T-cell (primary cell): ENCODE data around the gene RAP1GDS1. TPM values are rescaled to one million over a fixed set of nuclear protein-coding genes. Genes with fewer than 3 reads are reported as not detected.

Source experiments
- ATAC-seq, 4 experiments: fragments of 200-7000 bp in 3 of 4; fragments of 150-1000 bp in 1 of 4; cut with Tn5 transposase; replicated peaks in 1 of 4; 1 replicate in 3 of 4; 2 replicates in 1 of 4; pipeline ENCODE4 v1.10.0; 2021; ENCODE audit warnings: moderate library complexity in 3 of 4, mild to moderate bottlenecking in 2 of 4, moderate number of reproducible peaks in 1 of 4
- CTCF ChIA-PET, 2 donors: fragments of 300-600 bp; sonication (Branson Sonifier 250); formaldehyde crosslinking; loops; one replicate each; lab custom pipeline; 2022; ENCODE audit warnings: antibody characterized with exemption in 2 of 2; lab: Charles Lee
- POLR2A ChIA-PET, 2 donors: fragments of 300-600 bp; sonication (Branson Sonifier 250); formaldehyde crosslinking; loops; one replicate each; lab custom pipeline; 2022; ENCODE audit warnings: antibody characterized with exemption in 2 of 2; lab: Charles Lee
- DNase-seq, 35 experiments: peaks; one replicate each; pipeline versions ENCODE4 v3.0.0 to v3.0.0-alpha.2; 2013 to 2023
- H3K27ac ChIP-seq: one replicate; pipeline ENCODE4 v1.5.1; 2013; ENCODE audit warnings: low read length
- H3K27me3 ChIP-seq, 2 experiments: replicated peaks in 1 of 2; 1 replicate in 1 of 2; 2 replicates in 1 of 2; pipeline versions ENCODE4 v1.6.1 to v1.7.0; 2013; ENCODE audit warnings: low read length in 1 of 2, mixed read lengths in 1 of 2; ENCODE audit not compliant: control insufficient read depth in 2 of 2, insufficient read depth in 2 of 2; ENCODE audit errors: extremely low read depth in 1 of 2
- H3K36me3 ChIP-seq, 2 donors: 1 replicate in 1 of 2; 2 replicates in 1 of 2; pipeline versions ENCODE4 v1.6.1 to v1.7.0; 2013; ENCODE audit warnings: low read length in 1 of 2; ENCODE audit not compliant: control insufficient read depth in 2 of 2, insufficient read depth in 1 of 2; ENCODE audit errors: extremely low read depth in 1 of 2
- H3K4me1 ChIP-seq, 2 experiments: 1 replicate in 1 of 2; 2 replicates in 1 of 2; pipeline versions ENCODE4 v1.6.1 to v1.7.0; 2013; ENCODE audit warnings: low read length in 2 of 2, mixed read lengths in 1 of 2; ENCODE audit not compliant: insufficient read depth in 2 of 2, control insufficient read depth in 1 of 2; ENCODE audit errors: extremely low read depth in 1 of 2
- H3K4me3 ChIP-seq, 2 donors: 1 replicate in 1 of 2; 2 replicates in 1 of 2; pipeline versions ENCODE4 v1.5.1 to v1.7.0; 2013; ENCODE audit warnings: mild to moderate bottlenecking in 2 of 2, low read length in 1 of 2, moderate library complexity in 1 of 2; ENCODE audit not compliant: control insufficient read depth in 1 of 2; ENCODE audit errors: extremely low read depth in 1 of 2
- H3K9me3 ChIP-seq: 2 replicates; pipeline ENCODE4 v1.7.0; 2013
- H3K27ac Mint-ChIP-seq, 2 donors: one replicate each; pipeline ENCODE4 v1.8.0; 2020 to 2021; ENCODE audit warnings: mild to moderate bottlenecking in 2 of 2, mixed read lengths in 2 of 2
- H3K27me3 Mint-ChIP-seq, 2 donors: one replicate each; pipeline ENCODE4 v1.8.0; 2021 to 2022; ENCODE audit warnings: mixed read lengths in 2 of 2
- H3K36me3 Mint-ChIP-seq: one replicate; pipeline ENCODE4 v1.8.0; 2021; ENCODE audit warnings: mixed read lengths
- H3K4me1 Mint-ChIP-seq, 3 donors: one replicate each; pipeline ENCODE4 v1.8.0; 2020 to 2022; ENCODE audit warnings: mixed read lengths in 3 of 3, mild to moderate bottlenecking in 1 of 3
- H3K4me3 Mint-ChIP-seq, 3 donors: one replicate each; pipeline ENCODE4 v1.8.0; 2020 to 2022; ENCODE audit warnings: mild to moderate bottlenecking in 3 of 3, mixed read lengths in 3 of 3, moderate library complexity in 3 of 3
- H3K9me3 Mint-ChIP-seq, 3 donors: one replicate each; pipeline ENCODE4 v1.8.0; 2020 to 2022; ENCODE audit warnings: mixed read lengths in 3 of 3
- WGBS: methylation state at CpG from one replicate; pipeline ENCODE4 v1.1.5; 2013; ENCODE audit warnings: missing lambda C conversion rate; ENCODE audit not compliant: insufficient coverage; 5-methylcytosine and 5-hydroxymethylcytosine counted together
- total RNA-seq, 35 experiments: library from RNA in 6 of 35; stranded (reverse) in 6 of 35; fragments of 120-200 nt in 1 of 35; gene quantifications; one replicate each; pipeline versions ENCODE4 v1.2.1 to v1.2.4 and lab custom pipeline; 2013 to 2026

Gene RAP1GDS1
- total RNA-seq, 5 donors from 2014 or later (not counting 1 experiment from before 2014, with no cell fraction given): 37.6 to 43.8 (median 39.7) TPM

DNA sequence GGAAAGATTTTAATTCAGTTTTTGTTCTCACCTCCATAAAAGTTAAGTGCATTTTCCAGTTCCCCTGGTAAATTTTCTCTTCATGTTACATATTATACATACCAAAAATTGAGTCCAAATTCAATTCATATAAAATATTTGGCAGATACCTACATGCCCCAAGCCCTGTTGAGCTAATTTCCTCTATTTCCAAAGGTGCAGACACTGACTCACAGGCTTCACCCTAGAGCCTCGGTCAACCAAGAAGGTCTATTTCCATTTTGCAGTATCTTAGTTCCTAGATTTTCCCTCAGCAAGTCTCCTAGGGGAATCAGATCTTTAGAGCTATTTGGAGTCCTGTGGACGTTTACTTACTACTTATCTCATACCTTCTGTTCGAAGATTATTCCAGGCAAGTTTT, 222.8 kb downstream of the RAP1GDS1 start:
- H3K4me1 Mint-ChIP-seq: peaks cover 52% of the 10 kb centered on the region in 3 donors
- DNase-seq (no peak), ATAC-seq (no peak)
- no peak overlapping the region for H3K4me3 ChIP-seq
- ChIA-PET CTCF (interaction anchor here in 1 of 2 donors (0.6 kb wide), 1 partner anchor 461 kb away, joined by 7 read pairs; no protein-coding TSS in a partner anchor), POLR2A (no interaction called here)
- H3K9me3 ChIP-seq: no peaks in the 10 kb centered on the region
- H3K9me3 Mint-ChIP-seq: no peaks in the 10 kb centered on the region
- peak overlapping the region in 1 of 2 donors; percentile 41 for H3K27ac Mint-ChIP-seq
- H3K27me3 Mint-ChIP-seq: no peaks in the 10 kb centered on the region
- H3K4me3 Mint-ChIP-seq: no peak overlapping the region
- peaks cover 37% of the 10 kb centered on the region for H3K36me3 Mint-ChIP-seq
- H3K36me3 ChIP-seq: peaks cover 0 to 3% of the 10 kb centered on the region in 2 donors
- H3K27me3 ChIP-seq: no peaks in the 10 kb centered on the region
- 60% methylated on average over 1 of the region's 3 CpGs for WGBS
- H3K27ac ChIP-seq: no peak overlapping the region
- peaks cover 0 to 9% of the 10 kb centered on the region in 2 experiments for H3K4me1 ChIP-seq

DNA sequence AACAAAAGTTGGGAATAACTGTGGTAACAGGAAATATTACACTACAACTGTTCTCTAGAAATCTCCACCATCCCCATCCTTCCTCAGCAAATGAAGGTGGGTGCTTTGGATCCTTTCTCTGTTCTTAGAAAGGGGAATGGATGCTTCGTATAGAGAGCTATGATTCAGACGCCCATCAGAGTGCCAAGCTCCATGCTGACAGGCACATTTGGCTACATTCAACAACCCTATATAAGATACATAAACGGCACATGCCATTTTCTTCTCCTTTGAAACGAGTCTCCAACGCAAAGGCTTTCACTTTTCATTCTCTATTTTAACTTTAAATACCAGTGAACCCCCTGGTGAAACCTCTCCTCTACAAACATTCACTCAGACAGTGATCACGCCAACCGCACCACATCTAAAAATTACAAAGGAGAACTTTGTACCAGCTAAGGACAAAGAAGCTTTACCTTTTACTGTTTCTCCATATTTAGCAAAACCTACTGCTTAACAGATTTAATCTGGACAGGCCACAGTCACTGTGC, 224.7 kb downstream of the RAP1GDS1 start:
- Mint-ChIP-seq H3K27me3 (no peaks in the 10 kb centered on the region), H3K27ac (peak overlapping the region in 1 of 2 donors; percentile 2), H3K9me3 (no peaks in the 10 kb centered on the region), H3K4me3 (no peak overlapping the region), H3K36me3 (peaks cover 39% of the 10 kb centered on the region), H3K4me1 (peaks cover 52 to 55% (median 53%) of the 10 kb centered on the region in 3 donors)
- peaks cover 0 to 3% of the 10 kb centered on the region in 2 donors for H3K36me3 ChIP-seq
- H3K27ac ChIP-seq: no peak overlapping the region
- no peak for ATAC-seq
- POLR2A ChIA-PET: no interaction called here
- 27% methylated on average over 5 of the region's 7 CpGs for WGBS
- no peak overlapping the region for H3K4me3 ChIP-seq
- no peak for DNase-seq
- no peaks in the 10 kb centered on the region for H3K27me3 ChIP-seq
- H3K4me1 ChIP-seq: peaks cover 0 to 9% of the 10 kb centered on the region in 2 experiments
- CTCF ChIA-PET: interaction anchor here (0.7 to 0.8 kb wide), 2 partner anchors 18 to 624 kb away, joined by 3 to 4 read pairs; no protein-coding TSS in a partner anchor
- no peaks in the 10 kb centered on the region for H3K9me3 ChIP-seq

DNA sequence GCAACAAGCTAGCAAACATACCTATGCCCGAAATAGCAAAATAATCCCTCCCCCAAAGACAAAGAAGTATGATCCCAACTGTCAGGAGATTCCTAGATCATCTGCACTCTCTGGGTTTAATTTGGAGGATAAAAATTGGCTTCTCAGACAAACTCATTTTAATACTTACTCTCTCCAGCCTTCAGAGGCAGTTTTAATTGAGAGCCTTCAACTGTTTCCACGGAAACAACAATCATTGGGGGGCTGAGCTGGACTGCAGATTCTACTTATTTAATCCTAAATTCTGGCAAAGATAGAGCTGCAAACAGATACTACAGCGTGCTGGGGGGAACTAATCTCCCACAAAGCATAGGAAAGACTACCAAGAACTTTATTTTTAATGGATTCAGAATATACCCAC, 229.1 kb downstream of the RAP1GDS1 start:
- no peaks in the 10 kb centered on the region for H3K27me3 ChIP-seq
- ChIA-PET CTCF (interaction anchor here in 1 of 2 donors (0.7 kb wide), 1 partner anchor 566 kb away, joined by 3 read pairs; no protein-coding TSS in a partner anchor), POLR2A (no interaction called here)
- Mint-ChIP-seq H3K4me3 (no peak overlapping the region), H3K27me3 (no peaks in the 10 kb centered on the region), H3K36me3 (peaks cover 28% of the 10 kb centered on the region), H3K9me3 (no peaks in the 10 kb centered on the region), H3K4me1 (peaks cover 27 to 34% (median 34%) of the 10 kb centered on the region in 3 donors), H3K27ac (no peak overlapping the region)
- ATAC-seq (no peak), DNase-seq (no peak)
- no peaks in the 10 kb centered on the region for H3K36me3 ChIP-seq
- H3K27ac ChIP-seq: no peak overlapping the region
- H3K4me3 ChIP-seq: no peak overlapping the region
- no CpG with 5 or more reads among the region's 3 CpGs for WGBS
- no peaks in the 10 kb centered on the region for H3K9me3 ChIP-seq
- H3K4me1 ChIP-seq: no peaks in the 10 kb centered on the region

DNA sequence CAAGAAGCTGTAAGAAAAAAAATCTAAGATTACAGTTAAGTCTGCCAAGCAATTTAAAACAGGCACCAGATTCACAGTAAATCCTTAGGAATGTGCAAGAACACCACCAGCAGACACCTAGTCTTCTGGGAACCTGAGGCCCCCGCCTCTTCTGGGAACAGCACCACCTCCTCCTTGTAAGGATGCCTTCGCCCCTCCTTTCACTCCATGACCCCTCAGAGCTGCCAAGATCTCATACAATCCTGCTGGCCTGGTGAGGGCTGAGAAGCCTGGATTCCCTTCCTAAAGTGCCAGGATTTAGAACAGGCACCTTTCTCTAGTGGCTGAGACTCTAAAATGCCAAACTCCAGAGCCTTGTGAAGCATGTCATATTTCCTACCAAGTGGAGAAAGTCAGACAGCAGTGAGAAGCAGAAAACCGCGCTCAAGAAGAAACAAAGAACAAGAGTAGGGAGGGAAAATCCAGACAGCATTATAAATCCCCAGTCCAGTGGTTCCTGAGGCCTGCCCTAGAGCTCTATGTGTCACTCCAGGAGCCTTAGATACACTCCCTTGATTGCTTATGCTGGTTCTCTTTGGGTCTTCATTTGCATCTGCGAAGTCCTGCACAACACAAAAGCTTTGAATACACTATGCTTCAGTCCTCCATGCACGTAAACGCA, 230.8 kb downstream of the RAP1GDS1 start:
- H3K4me3 Mint-ChIP-seq: no peak overlapping the region
- H3K27me3 Mint-ChIP-seq: no peaks in the 10 kb centered on the region
- DNase-seq (no peak), ATAC-seq (no peak)
- peaks cover 14 to 21% (median 20%) of the 10 kb centered on the region in 3 donors for H3K4me1 Mint-ChIP-seq
- peaks cover 29% of the 10 kb centered on the region for H3K36me3 Mint-ChIP-seq
- H3K27me3 ChIP-seq: no peaks in the 10 kb centered on the region
- no peaks in the 10 kb centered on the region for H3K4me1 ChIP-seq
- H3K27ac Mint-ChIP-seq: no peak overlapping the region
- H3K9me3 Mint-ChIP-seq: no peaks in the 10 kb centered on the region
- no peaks in the 10 kb centered on the region for H3K9me3 ChIP-seq
- H3K4me3 ChIP-seq: no peak overlapping the region
- no peaks in the 10 kb centered on the region for H3K36me3 ChIP-seq
- H3K27ac ChIP-seq: no peak overlapping the region
- ChIA-PET POLR2A (interaction anchor here in 1 of 2 donors (0.6 kb wide), 1 partner anchor 348 kb away, joined by 3 read pairs; no protein-coding TSS in a partner anchor), CTCF (no interaction called here)
- WGBS: 90% methylated on average over 2 of the region's 7 CpGs

DNA sequence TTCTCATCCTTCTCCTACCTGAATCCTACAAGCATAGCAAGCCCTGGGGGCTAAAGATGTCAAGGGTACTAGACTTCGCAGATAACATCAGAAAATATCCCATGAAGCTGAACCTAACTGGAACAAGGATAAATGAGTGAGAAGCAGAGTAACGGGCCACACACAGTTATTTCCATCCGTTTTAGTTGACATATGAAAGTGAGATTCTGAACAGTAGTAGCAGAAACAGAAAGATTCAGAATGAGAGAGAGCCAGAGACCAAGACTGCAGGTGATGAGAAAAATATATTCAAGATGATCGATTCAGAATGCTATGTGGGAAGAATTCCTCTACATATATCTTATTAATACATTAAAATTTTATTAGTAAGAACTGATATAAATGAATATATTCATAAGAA, 232.1 kb downstream of the RAP1GDS1 start:
- H3K27me3 Mint-ChIP-seq: no peaks in the 10 kb centered on the region
- Histone ChIP-seq H3K27me3 (no peaks in the 10 kb centered on the region), H3K36me3 (no peaks in the 10 kb centered on the region), H3K4me3 (no peak overlapping the region), H3K4me1 (no peaks in the 10 kb centered on the region), H3K9me3 (no peaks in the 10 kb centered on the region), H3K27ac (no peak overlapping the region)
- no peak for DNase-seq
- H3K27ac Mint-ChIP-seq: no peak overlapping the region
- no peak for ATAC-seq
- peaks cover 32% of the 10 kb centered on the region for H3K36me3 Mint-ChIP-seq
- ChIA-PET POLR2A (no interaction called here), CTCF (no interaction called here)
- H3K9me3 Mint-ChIP-seq: no peaks in the 10 kb centered on the region
- H3K4me3 Mint-ChIP-seq: no peak overlapping the region
- WGBS: no CpG with 5 or more reads among the region's 4 CpGs
- H3K4me1 Mint-ChIP-seq: peaks cover 7 to 15% (median 13%) of the 10 kb centered on the region in 3 donors
